ENCODE data around the gene ZNF236.
"Not testable (repeated sequence)": the region's sequence is repeated elsewhere in the genome, so short reads cannot be mapped to it uniquely, and the experiment has no call there.

Gene ZNF236

DNA sequence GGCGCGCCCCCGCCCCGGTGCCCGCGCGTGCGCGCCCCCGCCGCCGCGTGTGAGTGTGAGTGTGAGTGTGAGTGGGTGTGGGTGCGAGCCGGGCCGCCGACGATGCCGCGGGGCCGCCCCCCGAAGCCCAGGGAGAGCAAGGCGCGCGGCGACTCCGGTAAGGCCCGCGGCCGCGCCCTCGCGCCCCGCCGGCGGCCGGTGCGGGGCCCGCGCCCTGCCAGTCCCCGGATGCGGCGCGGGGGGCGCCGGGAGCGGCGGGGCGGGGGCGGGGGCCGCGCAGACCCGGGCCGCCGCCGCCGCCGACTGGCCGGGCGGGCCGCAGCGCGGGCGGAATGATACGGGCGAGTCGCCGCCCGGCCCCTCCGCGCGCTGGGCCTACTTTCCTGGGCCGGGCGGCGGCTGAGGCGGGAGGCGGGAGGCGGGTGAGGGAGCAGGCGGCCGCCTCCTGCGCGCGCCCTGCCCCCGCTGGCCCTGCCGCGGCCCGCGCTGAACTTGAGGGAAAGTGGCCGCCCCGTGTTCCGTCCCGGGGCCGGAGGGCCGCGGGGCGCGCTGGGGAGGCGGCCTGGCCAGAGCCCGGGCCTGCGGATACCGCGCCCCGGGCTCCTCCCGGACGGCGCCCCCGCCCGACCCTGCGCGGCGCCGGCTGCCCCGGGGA is at the start of gene ZNF236:
Gene ZNF236, plus strand, starts transcription at position 52 of the 655 bp plus-strand sequence. Its CDS starts 51 bp downstream, at position 103.
- in situ Hi-C loops (cut with HindIII; ENCODE audit: low pct_ligation_motif_present, low sequenced_read_pairs), result no loop called here
- Histone ChIP-seq H3K4me3 (ENCODE audit: low read depth, low read length) (peak within 1 kb of the TSS; percentile 91), H3K36me3 (replicated peaks) (no peaks in the 10 kb centered on the region), H3K27me3 (replicated peaks) (no peaks in the 10 kb centered on the region), H3K27ac (peak within 1 kb of the TSS; percentile 79)
- DNase-seq, result no peak
- TF ChIP-seq, protein P1, sequence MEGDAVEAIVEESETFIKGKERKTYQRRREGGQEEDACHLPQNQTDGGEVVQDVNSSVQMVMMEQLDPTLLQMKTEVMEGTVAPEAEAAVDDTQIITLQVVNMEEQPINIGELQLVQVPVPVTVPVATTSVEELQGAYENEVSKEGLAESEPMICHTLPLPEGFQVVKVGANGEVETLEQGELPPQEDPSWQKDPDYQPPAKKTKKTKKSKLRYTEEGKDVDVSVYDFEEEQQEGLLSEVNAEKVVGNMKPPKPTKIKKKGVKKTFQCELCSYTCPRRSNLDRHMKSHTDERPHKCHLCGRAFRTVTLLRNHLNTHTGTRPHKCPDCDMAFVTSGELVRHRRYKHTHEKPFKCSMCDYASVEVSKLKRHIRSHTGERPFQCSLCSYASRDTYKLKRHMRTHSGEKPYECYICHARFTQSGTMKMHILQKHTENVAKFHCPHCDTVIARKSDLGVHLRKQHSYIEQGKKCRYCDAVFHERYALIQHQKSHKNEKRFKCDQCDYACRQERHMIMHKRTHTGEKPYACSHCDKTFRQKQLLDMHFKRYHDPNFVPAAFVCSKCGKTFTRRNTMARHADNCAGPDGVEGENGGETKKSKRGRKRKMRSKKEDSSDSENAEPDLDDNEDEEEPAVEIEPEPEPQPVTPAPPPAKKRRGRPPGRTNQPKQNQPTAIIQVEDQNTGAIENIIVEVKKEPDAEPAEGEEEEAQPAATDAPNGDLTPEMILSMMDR (IDR thresholded peaks at IDR 0.05; ENCODE audit: low read depth, low read length, missing control alignments), result no peak

DNA sequence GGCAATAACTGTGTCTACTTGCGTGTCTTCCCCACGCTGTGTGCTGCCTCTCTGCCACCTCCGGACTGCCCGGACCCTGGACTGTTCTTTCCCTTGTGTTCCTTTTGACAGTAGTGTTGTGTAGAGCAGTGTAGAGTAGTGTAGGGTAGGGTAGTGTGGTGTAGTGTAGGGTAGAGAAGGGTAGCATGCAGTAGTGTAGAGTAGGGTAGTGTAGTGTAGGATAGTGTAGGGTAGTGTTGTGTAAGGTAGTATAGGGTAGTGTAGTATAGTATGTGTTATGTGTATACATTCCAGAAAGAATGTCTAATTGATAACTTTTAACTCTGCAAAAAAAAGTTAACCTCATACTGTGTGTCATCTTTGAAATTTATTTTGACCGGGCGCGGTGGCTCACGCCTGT is 49.7 kb upstream of the ZNF236 start:
- TF ChIP-seq, protein P1 (IDR thresholded peaks at IDR 0.05; ENCODE audit: low read depth, low read length, missing control alignments), result no peak
- Histone ChIP-seq H3K36me3 (replicated peaks) (no peaks in the 10 kb centered on the region), H3K27ac (no peak overlapping the region), H3K4me3 (ENCODE audit: low read depth, low read length) (no peak overlapping the region), H3K27me3 (replicated peaks) (no peaks in the 10 kb centered on the region)
- in situ Hi-C loops (cut with HindIII; ENCODE audit: low pct_ligation_motif_present, low sequenced_read_pairs), result no loop called here
- DNase-seq, result no peak

DNA sequence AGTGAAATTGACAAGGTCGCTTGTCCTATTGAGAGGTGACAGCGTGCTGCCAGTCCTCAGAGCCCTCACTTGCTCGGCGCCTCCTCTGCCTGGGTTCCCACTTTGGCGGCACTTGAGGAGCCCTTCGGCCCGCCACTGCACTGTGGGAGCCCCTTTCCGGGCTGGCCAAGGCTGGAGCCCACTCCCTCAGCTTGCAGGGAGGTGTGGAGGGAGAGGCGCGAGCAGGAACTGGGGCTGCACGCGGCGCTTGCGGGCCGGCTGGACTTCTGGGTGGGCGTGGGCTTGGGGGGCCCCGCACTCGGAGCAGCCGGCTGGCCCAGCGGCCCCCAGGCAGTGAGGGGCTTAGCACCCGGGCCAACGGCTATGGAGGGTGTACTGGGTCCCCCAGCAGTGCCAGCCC is 45.3 kb upstream of the ZNF236 start:
- H3K27ac ChIP-seq; H3K36me3 ChIP-seq (replicated peaks); H3K4me3 ChIP-seq (ENCODE audit: low read depth, low read length); in situ Hi-C loops (cut with HindIII; ENCODE audit: low pct_ligation_motif_present, low sequenced_read_pairs); DNase-seq; H3K27me3 ChIP-seq (replicated peaks): not testable (repeated sequence)

DNA sequence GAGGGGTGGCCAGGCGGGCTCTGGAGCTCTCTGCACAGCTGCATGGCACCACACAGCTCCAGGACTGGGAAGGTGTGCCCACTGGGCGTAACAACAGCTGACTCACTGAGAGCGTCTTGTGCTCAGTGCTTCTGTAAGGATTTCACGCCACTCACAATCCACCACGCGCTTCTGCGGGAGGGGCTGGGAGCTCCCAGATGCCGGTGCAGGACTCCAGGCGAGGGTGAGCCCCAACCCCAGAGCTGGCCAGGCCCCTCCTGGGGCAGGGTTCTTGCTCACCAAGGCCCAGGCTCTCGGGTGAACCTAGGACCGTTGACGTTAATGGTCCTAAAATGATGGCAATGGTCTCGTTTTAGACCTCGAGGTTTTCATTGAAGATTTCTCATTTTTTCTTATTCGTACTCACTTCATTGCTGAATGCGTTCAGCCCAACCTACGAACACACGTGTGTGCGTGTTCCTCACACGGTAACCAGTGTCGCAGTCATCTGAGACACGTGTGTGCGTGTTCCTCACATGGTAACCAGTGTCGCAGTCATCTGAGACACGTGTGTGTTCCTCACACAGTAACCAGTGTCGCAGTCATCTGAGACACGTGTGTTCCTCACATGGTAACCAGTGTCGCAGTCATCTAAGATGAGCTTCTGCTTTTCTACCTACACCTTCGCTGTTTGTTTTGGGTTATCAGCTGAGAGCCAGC is 38.4 kb upstream of the ZNF236 start:
- H3K27me3 ChIP-seq (replicated peaks), result no peaks in the 10 kb centered on the region
- TF ChIP-seq, protein P1 (IDR thresholded peaks at IDR 0.05; ENCODE audit: low read depth, low read length, missing control alignments), result no peak
- H3K4me3 ChIP-seq (ENCODE audit: low read depth, low read length), result no peak overlapping the region
- no peak overlapping the region for H3K27ac ChIP-seq
- DNase-seq, result no peak
- H3K36me3 ChIP-seq (replicated peaks), result no peaks in the 10 kb centered on the region
- in situ Hi-C loops (cut with HindIII; ENCODE audit: low pct_ligation_motif_present, low sequenced_read_pairs), result no loop called here

DNA sequence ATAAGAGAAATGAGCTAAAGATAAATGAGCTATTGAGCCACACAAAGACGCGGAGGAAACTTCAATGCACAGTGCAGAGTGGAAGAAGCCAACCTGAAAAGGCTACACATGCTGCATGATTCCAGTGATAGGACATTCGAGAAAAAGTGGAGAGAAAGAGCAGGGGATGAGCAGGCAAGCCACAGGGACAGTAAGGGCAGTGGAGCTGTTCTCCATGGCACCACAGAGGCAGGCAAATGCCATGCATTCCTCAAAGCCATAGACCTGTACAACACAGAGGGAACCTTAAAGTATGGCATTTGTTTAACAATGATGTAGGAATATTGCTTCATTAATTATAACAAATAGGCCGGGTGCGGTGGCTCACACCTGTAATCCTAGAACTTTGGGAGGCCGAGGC is 36.5 kb upstream of the ZNF236 start:
- in situ Hi-C loops (cut with HindIII; ENCODE audit: low pct_ligation_motif_present, low sequenced_read_pairs), result no loop called here
- no peaks in the 10 kb centered on the region for H3K27me3 ChIP-seq (replicated peaks)
- no peak overlapping the region for H3K4me3 ChIP-seq (ENCODE audit: low read depth, low read length)
- TF ChIP-seq, protein P1 (IDR thresholded peaks at IDR 0.05; ENCODE audit: low read depth, low read length, missing control alignments), result no peak
- no peaks in the 10 kb centered on the region for H3K36me3 ChIP-seq (replicated peaks)
- no peak overlapping the region for H3K27ac ChIP-seq
- DNase-seq, result no peak

DNA sequence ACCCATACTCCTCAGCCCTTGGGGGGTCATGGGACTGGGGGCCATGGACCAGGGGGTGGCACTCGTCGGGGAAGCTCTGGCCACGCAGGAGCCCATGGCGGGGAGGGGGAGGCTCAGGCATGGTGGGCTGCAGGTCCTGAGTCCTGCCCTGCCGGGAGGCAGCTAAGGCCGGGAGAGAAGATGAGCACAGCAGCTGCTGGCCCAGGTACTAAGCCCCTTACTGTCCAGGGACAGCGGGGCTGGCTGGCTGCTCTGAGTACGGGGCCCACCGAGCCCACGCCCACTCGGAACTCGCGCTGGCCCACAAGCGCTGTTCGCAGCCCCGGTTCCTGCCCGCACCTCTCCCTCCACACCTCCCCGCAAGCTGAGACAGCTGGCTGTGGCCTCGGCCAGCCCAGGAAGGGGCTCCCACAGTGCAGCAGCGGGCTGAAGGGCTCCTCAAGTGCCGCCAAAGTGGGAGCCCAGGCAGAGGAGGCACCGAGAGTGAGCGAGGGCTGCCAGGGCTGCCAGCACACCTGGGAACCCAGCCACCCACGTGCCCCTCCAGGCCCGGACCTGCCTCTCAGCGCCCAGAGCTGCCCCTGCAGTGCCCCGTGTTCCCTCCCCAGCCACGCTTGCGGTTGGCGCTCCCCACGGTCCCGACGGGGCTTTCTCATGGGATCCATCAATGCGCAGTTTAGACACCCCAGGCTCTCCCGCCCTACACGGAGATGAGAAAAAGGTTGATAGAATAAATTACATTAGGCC is 33.6 kb upstream of the ZNF236 start:
- in situ Hi-C loops (cut with HindIII; ENCODE audit: low pct_ligation_motif_present, low sequenced_read_pairs), result no loop called here
- H3K27ac ChIP-seq, result no peak overlapping the region

More for the DNA sequence above, 33.6 kb upstream of the ZNF236 start:
- no peaks in the 10 kb centered on the region for H3K36me3 ChIP-seq (replicated peaks)
- H3K4me3 ChIP-seq (ENCODE audit: low read depth, low read length), result no peak overlapping the region
- TF ChIP-seq, protein P1 (IDR thresholded peaks at IDR 0.05; ENCODE audit: low read depth, low read length, missing control alignments), result no peak
- H3K27me3 ChIP-seq (replicated peaks), result no peaks in the 10 kb centered on the region
- no peak for DNase-seq
